ENCODE results near the gene MATN1. TPM values are rescaled to one million over a fixed set of nuclear protein-coding genes. Genes with fewer than 3 reads are reported as not detected.

The MATN1 gene
- total and polyA plus RNA-seq, 4 experiments from 2014 or later, result 0.12 to 1.2 (median 0.53) TPM; not detected in 1

- CTCF ChIA-PET (ENCODE audit: partially characterized antibody), result interaction anchor here (0.9 to 18.5 kb wide), 7 partner anchors 12 to 41 kb away, joined by 3 to 270 read pairs (median 4); no protein-coding TSS in a partner anchor
- Mint-ChIP-seq H3K27me3 (no peaks in the 10 kb centered on the region), H3K36me3 (peaks cover 0 to 10% of the 10 kb centered on the region in 2 donors), H3K9me3 (no peaks in the 10 kb centered on the region), H3K27ac (peak overlapping the region; percentile 3 to 98 (median 95)), H3K4me1 (peaks cover 44 to 88% (median 61%) of the 10 kb centered on the region in 4 donors), H3K4me3 (peak overlapping the region in 6 of 8 donors; percentile 39 to 99 (median 84))
- H3K27me3 ChIP-seq (ENCODE audit: insufficient read depth, low read length), result no peaks in the 10 kb centered on the region
- H3K9me3 ChIP-seq (ENCODE audit: control insufficient read depth in 1 of 2, low read length in 2 of 2), result no peaks in the 10 kb centered on the region
- peak overlapping the region; percentile 40 for H3K27ac ChIP-seq (ENCODE audit: low read depth, low read length)
- POLR2A ChIA-PET (ENCODE audit: partially characterized antibody), result interaction anchor here (1.4 to 22.1 kb wide), 3 partner anchors 16 to 28 kb away, joined by 4 to 1160 read pairs (median 5); partner anchors contain the start of gene MATN1
- intact Hi-C loops (cut with micrococcal nuclease), result loop anchor here (2.0 kb wide), 1 partner anchor 19 kb away; no protein-coding TSS in a partner anchor
- no peak for DNase-seq
- H3K4me3 ChIP-seq (ENCODE audit: low read length in 2 of 2), result no peak overlapping the region
- no peaks in the 10 kb centered on the region for H3K36me3 ChIP-seq (ENCODE audit: insufficient read depth, low read length)
- peaks cover 73% of the 10 kb centered on the region for H3K4me1 ChIP-seq (ENCODE audit: insufficient read depth, low read length)
These were observed 38.2 kb upstream of the MATN1 start for GRCh38 chr1:30761381-30762151.

GRCh38 chr1:30760596-30761324 lies 37.4 kb upstream of the MATN1 start:
- Mint-ChIP-seq H3K27ac (peak overlapping the region; percentile 84 to 98 (median 95)), H3K4me1 (peaks cover 39 to 88% (median 55%) of the 10 kb centered on the region in 4 donors), H3K27me3 (no peaks in the 10 kb centered on the region), H3K4me3 (peak overlapping the region; percentile 77 to 99 (median 82)), H3K9me3 (no peaks in the 10 kb centered on the region), H3K36me3 (peaks cover 2 to 17% of the 10 kb centered on the region in 2 donors)
- intact Hi-C loops (cut with micrococcal nuclease), result loop anchor here (2.0 kb wide), 1 partner anchor 18 kb away; no protein-coding TSS in a partner anchor
- H3K4me3 ChIP-seq (ENCODE audit: low read length in 2 of 2), result peak overlapping the region in 1 of 2 donors; percentile 26
- ChIA-PET CTCF (ENCODE audit: partially characterized antibody) (interaction anchor here (0.9 to 18.5 kb wide), 7 partner anchors 11 to 41 kb away, joined by 3 to 270 read pairs (median 4); no protein-coding TSS in a partner anchor), POLR2A (ENCODE audit: partially characterized antibody) (interaction anchor here (1.4 to 22.1 kb wide), 3 partner anchors 16 to 27 kb away, joined by 4 to 1160 read pairs (median 5); partner anchors contain the start of gene MATN1)
- peaks cover 68% of the 10 kb centered on the region for H3K4me1 ChIP-seq (ENCODE audit: insufficient read depth, low read length)
- DNase-seq, result no peak
- no peaks in the 10 kb centered on the region for H3K36me3 ChIP-seq (ENCODE audit: insufficient read depth, low read length)
- no peaks in the 10 kb centered on the region for H3K27me3 ChIP-seq (ENCODE audit: insufficient read depth, low read length)
- peak overlapping the region; percentile 40 for H3K27ac ChIP-seq (ENCODE audit: low read depth, low read length)
- H3K9me3 ChIP-seq (ENCODE audit: control insufficient read depth in 1 of 2, low read length in 2 of 2), result no peaks in the 10 kb centered on the region

- H3K4me1 Mint-ChIP-seq, result peaks cover 46 to 90% (median 60%) of the 10 kb centered on the region in 4 donors
- no peaks in the 10 kb centered on the region for H3K36me3 ChIP-seq (ENCODE audit: insufficient read depth, low read length)
- peak overlapping the region; percentile 84 to 98 (median 95) for H3K27ac Mint-ChIP-seq
- POLR2A ChIA-PET (ENCODE audit: partially characterized antibody), result interaction anchor here (0.9 to 22.1 kb wide), 3 partner anchors 17 to 26 kb away, joined by 3 to 1160 read pairs (median 4); partner anchors contain the start of gene MATN1
- H3K4me3 ChIP-seq (ENCODE audit: low read length in 2 of 2), result peak overlapping the region; percentile 12 to 26
- H3K4me3 Mint-ChIP-seq, result peak overlapping the region; percentile 77 to 99 (median 82)
- peaks cover 10 to 25% of the 10 kb centered on the region in 2 donors for H3K36me3 Mint-ChIP-seq
- H3K27me3 ChIP-seq (ENCODE audit: insufficient read depth, low read length), result no peaks in the 10 kb centered on the region
- intact Hi-C loops (cut with micrococcal nuclease), result loop anchor here (1.0 to 10.0 kb wide), 4 partner anchors 17 to 1183 kb away; partner anchors contain the start of gene PUM1
- peaks cover 70% of the 10 kb centered on the region for H3K4me1 ChIP-seq (ENCODE audit: insufficient read depth, low read length)
- H3K9me3 Mint-ChIP-seq, result no peaks in the 10 kb centered on the region
- H3K27me3 Mint-ChIP-seq, result no peaks in the 10 kb centered on the region
- CTCF ChIA-PET (ENCODE audit: partially characterized antibody), result interaction anchor here (1.4 to 18.5 kb wide), 5 partner anchors 10 to 40 kb away, joined by 3 to 270 read pairs (median 95); no protein-coding TSS in a partner anchor
- no peaks in the 10 kb centered on the region for H3K9me3 ChIP-seq (ENCODE audit: control insufficient read depth in 1 of 2, low read length in 2 of 2)
- H3K27ac ChIP-seq (ENCODE audit: low read depth, low read length), result peak overlapping the region; percentile 40
- DNase-seq, result peak; percentile 57 to 87 (median 63)
These were observed 36.4 kb upstream of the MATN1 start for GRCh38 chr1:30759718-30760281.

DNA sequence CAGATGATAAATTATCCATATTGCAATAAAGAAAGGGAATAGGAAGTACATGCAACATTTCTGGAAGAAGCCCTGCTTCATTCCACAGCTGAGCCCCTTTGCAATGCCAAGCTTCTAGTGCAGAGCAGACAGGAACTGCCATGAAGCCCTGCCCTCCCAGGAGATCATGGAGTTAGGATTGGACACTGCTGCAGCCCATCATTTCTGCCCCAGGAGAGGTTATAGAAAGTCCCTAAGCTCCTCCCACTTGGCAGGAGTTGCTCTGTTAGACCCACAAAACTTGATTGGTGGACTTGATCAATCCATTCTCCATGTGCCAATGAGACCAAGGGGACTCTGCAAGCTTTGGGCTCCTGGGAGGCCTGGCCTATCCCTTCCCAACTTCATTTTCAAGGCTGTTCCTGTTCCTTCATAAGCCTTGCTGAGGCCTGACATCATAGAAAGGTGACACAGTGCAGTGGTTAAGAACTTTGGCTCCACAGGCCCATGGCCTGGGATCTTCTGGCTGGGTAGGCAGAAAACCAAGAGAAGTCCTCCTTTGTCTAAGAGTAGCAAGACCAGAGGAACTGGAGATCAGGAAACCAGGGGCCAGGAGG lies 35.5 kb upstream of the MATN1 start:
- peak overlapping the region; percentile 84 to 100 (median 96) for H3K27ac Mint-ChIP-seq
- H3K36me3 ChIP-seq (ENCODE audit: insufficient read depth, low read length), result no peaks in the 10 kb centered on the region
- peak overlapping the region; percentile 40 for H3K27ac ChIP-seq (ENCODE audit: low read depth, low read length)
- H3K4me3 Mint-ChIP-seq, result peak overlapping the region; percentile 97 to 100 (median 100)
- H3K36me3 Mint-ChIP-seq, result peaks cover 12 to 29% of the 10 kb centered on the region in 2 donors
- ChIA-PET CTCF (ENCODE audit: partially characterized antibody) (interaction anchor here (1.0 to 18.5 kb wide), 7 partner anchors 9 to 39 kb away, joined by 3 to 270 read pairs (median 11); no protein-coding TSS in a partner anchor), POLR2A (ENCODE audit: partially characterized antibody) (interaction anchor here (1.8 to 22.1 kb wide), 4 partner anchors 20 to 25 kb away, joined by 6 to 1160 read pairs (median 14); partner anchors contain the start of gene MATN1)
- H3K9me3 Mint-ChIP-seq, result no peaks in the 10 kb centered on the region
- H3K27me3 ChIP-seq (ENCODE audit: insufficient read depth, low read length), result no peaks in the 10 kb centered on the region
- no peaks in the 10 kb centered on the region for H3K9me3 ChIP-seq (ENCODE audit: control insufficient read depth in 1 of 2, low read length in 2 of 2)
- no peak for DNase-seq
- H3K4me1 Mint-ChIP-seq, result peaks cover 52 to 96% (median 66%) of the 10 kb centered on the region in 4 donors
- peak overlapping the region; percentile 18 to 24 for H3K4me3 ChIP-seq (ENCODE audit: low read length in 2 of 2)
- intact Hi-C loops (cut with micrococcal nuclease), result loop anchor here (1.0 to 10.0 kb wide), 3 partner anchors 20 to 1183 kb away; partner anchors contain the start of gene PUM1
- H3K4me1 ChIP-seq (ENCODE audit: insufficient read depth, low read length), result peaks cover 79% of the 10 kb centered on the region
- H3K27me3 Mint-ChIP-seq, result no peaks in the 10 kb centered on the region

DNA sequence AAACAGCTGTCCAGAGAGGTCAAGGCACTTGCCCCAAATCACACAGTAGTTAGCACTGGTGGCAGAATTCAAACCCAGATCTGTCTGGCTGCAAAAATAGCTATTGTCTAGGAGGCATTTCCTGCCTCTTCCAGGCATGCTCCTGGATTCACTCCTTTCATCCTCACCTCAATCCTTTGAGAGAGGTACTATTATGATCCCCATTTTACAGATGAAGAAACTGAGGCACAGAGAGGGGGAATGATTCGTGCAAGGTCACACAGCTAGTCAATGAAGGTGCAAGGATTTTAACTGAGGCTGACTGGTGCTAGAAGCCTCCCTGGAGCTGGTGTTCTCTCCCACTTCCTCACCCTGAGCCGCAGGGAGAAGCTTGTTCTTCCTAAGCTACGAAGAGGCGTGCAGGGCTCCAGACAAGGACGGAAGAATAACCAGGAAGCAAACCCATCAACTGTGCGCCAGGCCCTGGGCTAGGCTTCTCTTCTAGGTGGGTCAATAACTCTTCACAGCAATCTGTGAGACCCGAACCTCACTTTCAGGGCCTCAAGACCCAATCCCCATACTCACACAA lies 34.8 kb upstream of the MATN1 start:
- POLR2A ChIA-PET (ENCODE audit: partially characterized antibody), result interaction anchor here (1.8 to 22.1 kb wide), 5 partner anchors 9 to 24 kb away, joined by 6 to 1160 read pairs (median 17); partner anchors contain the start of gene MATN1
- Histone ChIP-seq H3K27ac (ENCODE audit: low read depth, low read length) (peak overlapping the region; percentile 92), H3K36me3 (ENCODE audit: insufficient read depth, low read length) (no peaks in the 10 kb centered on the region), H3K4me1 (ENCODE audit: insufficient read depth, low read length) (peaks cover 83% of the 10 kb centered on the region), H3K9me3 (ENCODE audit: control insufficient read depth in 1 of 2, low read length in 2 of 2) (no peaks in the 10 kb centered on the region), H3K27me3 (ENCODE audit: insufficient read depth, low read length) (no peaks in the 10 kb centered on the region), H3K4me3 (ENCODE audit: low read length in 2 of 2) (peak overlapping the region in 1 of 2 donors; percentile 96)
- H3K27me3 Mint-ChIP-seq, result no peaks in the 10 kb centered on the region
- H3K36me3 Mint-ChIP-seq, result peaks cover 18 to 36% of the 10 kb centered on the region in 2 donors
- H3K4me3 Mint-ChIP-seq, result peak overlapping the region; percentile 97 to 100 (median 100)
- DNase-seq, result no peak
- peaks cover 0 to 2% (median 0%) of the 10 kb centered on the region in 8 donors for H3K9me3 Mint-ChIP-seq
- peaks cover 57 to 99% (median 68%) of the 10 kb centered on the region in 4 donors for H3K4me1 Mint-ChIP-seq
- intact Hi-C loops (cut with micrococcal nuclease), result loop anchor here (5.0 to 10.0 kb wide), 2 partner anchors 307 to 1184 kb away; partner anchors contain the start of gene PUM1
- peak overlapping the region; percentile 95 to 100 (median 98) for H3K27ac Mint-ChIP-seq
- CTCF ChIA-PET (ENCODE audit: partially characterized antibody), result interaction anchor here (1.0 to 18.5 kb wide), 6 partner anchors 8 to 38 kb away, joined by 3 to 270 read pairs (median 53); no protein-coding TSS in a partner anchor
